ENCODE measurements around the gene C20orf141.

Gene C20orf141

DNA sequence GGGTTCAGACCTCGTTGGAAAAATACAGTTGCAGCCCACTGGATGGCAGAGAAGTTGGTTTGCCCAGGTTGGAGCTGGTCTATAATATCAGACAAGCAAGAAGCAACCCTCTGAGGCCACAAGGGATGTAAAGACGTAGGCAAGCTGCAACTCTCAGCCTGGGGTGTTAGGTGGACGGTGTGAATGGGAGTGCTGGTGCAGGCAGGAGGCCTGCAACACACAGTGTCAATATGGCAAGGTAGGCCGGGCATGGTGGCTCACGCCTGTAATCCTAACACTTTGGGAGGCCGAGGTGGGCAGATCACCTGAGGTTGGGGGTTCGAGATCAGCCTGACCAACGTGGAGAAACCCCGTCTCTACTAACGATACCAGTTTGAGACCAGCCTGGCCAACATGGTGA is 36.3 kb downstream of the C20orf141 start:
- DNase-seq: no peak

DNA sequence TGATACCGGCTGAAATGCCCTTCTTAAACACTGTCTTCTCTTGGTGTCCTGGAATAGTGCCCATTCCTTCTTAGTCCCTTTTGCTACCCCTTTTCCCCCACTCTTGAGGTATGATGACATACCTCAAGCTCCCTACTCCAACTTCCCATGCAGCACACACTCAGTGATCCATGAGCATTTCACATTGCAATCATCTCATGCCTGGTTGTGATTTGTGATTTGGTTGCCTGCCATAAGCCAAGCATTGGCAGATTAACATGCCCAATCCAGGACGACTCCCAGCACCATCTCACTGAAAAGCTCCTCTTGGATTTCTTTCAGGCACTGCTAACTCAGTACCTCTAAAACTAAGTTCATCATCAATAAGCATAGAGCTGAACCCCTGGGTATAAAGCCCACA is 43.8 kb downstream of the C20orf141 start:
- DNase-seq: no peak

DNA sequence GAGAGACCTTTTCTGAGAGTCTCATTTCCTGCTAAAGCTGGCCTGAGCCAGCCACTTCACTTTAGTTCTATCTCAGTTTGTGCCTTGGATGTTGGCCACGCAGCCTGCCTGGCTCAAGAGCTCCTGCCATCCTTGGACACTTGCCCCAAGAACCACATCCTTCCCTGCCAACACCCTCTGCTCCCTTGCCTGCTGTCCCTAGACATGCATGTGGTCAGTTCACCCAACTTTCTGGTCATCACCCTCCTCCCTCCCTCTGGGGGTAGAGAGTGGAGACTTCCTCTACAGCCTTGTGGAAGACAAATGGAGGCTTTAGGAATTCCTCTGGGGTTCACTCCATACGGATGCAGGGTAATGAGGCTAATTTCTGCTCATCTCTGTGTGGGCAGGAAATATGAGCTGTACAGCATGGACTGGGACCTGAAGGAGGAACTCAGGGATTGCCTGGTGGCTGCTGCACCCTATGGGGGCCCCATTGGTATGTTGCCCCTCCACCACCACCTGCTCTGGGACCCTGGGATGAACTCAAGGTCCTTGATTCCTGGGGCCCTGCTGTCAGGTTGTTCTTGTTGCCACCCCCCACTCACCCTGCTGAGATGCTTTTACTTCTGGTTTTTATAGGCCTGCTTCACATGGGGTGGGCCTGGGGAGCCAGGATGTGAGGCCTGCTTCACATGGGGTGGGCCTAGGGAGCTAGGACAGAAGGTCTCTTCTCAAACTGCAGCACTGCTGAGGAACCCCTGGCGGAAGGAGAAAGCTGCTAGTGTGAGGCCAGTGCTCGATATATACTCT is 44.7 kb downstream of the C20orf141 start:
- DNase-seq: no peak

DNA sequence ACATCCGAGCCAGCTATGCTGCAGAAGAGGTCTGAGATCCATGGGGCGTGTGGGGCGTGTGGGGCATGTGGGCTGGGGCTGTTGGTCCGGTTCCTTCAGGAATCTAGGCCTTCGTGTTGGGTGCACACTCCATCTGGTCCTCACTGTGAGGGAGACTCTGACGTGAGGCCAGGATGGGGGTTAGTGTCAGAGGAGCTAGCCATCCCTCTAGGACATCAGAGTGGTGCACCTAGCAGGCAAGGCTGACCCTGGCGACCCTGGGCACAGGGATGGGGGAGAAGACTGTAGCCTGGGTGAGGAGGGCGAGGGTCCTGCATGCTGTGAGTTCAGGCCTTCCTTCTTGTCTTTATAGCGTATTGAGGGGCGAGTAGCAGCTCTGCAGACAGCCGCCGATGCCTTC is 49.8 kb downstream of the C20orf141 start:
- no peak for DNase-seq

- DNase-seq: no peak
Measured at GRCh38 chr20:2865101-2865500, 50.3 kb downstream of the C20orf141 start.
